Psoas muscle (tissue), 8 donors: ENCODE measurements around the gene MRPS14. TPM values are rescaled to one million over a fixed set of nuclear protein-coding genes. Genes with fewer than 3 reads are reported as not detected.

Source experiments
- ATAC-seq, 4 donors: fragments of 200-7000 bp; cut with Tn5 transposase; one replicate each; pipeline ENCODE4 v1.9.1; 2020; ENCODE audit warnings: moderate library complexity in 3 of 4, mild to moderate bottlenecking in 2 of 4
- DNase-seq, 2 donors: peaks; one replicate each; pipeline ENCODE4 v3.0.0-alpha.2; 2020
- H3K27ac ChIP-seq: fragments of 200-600 bp; one replicate; pipeline ENCODE4 v1.8.0; 2022
- H3K27me3 ChIP-seq, 3 donors: fragments of 200-600 bp in 1 of 3; one replicate each; pipeline versions ENCODE4 v1.6.1 to v1.8.0; 2013 to 2022; ENCODE audit warnings: low read length in 2 of 3, mild to moderate bottlenecking in 2 of 3, moderate library complexity in 1 of 3; ENCODE audit not compliant: insufficient read depth in 3 of 3
- H3K36me3 ChIP-seq, 2 donors: fragments of 200-600 bp in 1 of 2; one replicate each; pipeline versions ENCODE4 v1.6.1 to v1.8.0; 2013 to 2022; ENCODE audit warnings: low read depth in 1 of 2, mild to moderate bottlenecking in 1 of 2, moderate library complexity in 1 of 2; ENCODE audit not compliant: insufficient read depth in 1 of 2
- H3K4me1 ChIP-seq: fragments of 200-600 bp; one replicate; pipeline ENCODE4 v1.8.0; 2022
- H3K4me3 ChIP-seq: fragments of 200-600 bp; one replicate; pipeline ENCODE4 v1.8.0; 2022; ENCODE audit warnings: mild to moderate bottlenecking
- H3K9me3 ChIP-seq: fragments of 200-600 bp; one replicate; pipeline ENCODE4 v1.8.0; 2022
- CTCF ChIP-seq: fragments of 200-600 bp; IDR thresholded peaks from one replicate; pipeline ENCODE4 v1.8.0; 2022; ENCODE audit warnings: antibody characterized with exemption
- WGBS, 3 donors: extraction: QIAGEN DNeasy Blood & Tissue Kit; methylation state at CpG; one replicate each; pipeline versions ENCODE4 v1.1.6 to v1.1.7; 2013; 5-methylcytosine and 5-hydroxymethylcytosine counted together
- intact Hi-C, 2 donors: fragments of 100-400 bp; cut with DNase I; formaldehyde crosslinking; loops; one replicate each; pipeline versions ENCODE4 v1.11.0 to v1.14.2; 2022
- polyA plus RNA-seq, 3 donors: library from polyadenylated mRNA; stranded (reverse); fragments of 200-250 nt; gene quantifications; one replicate each; pipeline ENCODE4 v1.2.3, GENCODE V29; 2013
- total RNA-seq, 4 donors: library from RNA; stranded (reverse); fragmentation: NEBNext Ultra II Directional in 2 of 4; extraction: Animal tissue kit (Norgen Biotek cat#: 25700) in 2 of 4; gene quantifications; one replicate each; pipeline versions ENCODE4 v1.2.1 to v1.2.4, GENCODE V29; 2021 to 2023
- donor health status: healthy with polysubstance abuse.
- donor health status: DM: no; HTN: no; CAD: no; lungs with moderate emphysema.
- donor health status: Bipolar disorder and iron deficiency.
- donor health status: healthy.
- donor health status: DM: yes; HTN: yes; CAD: no.
- donor health status: DM: no; HTN: no; CAD: no.
- donor health status: DM: no; HTN: no; CAD: no.
- donor health status: DM: yes; HTN: yes; CAD: no.

MRPS14 gene
- total and polyA plus RNA-seq, 7 donors: 21.6 to 40.7 (median 26.0) TPM

- Histone ChIP-seq H3K4me1 (peaks cover 28% of the 10 kb centered on the region), H3K27ac (no peak overlapping the region), H3K4me3 (no peak overlapping the region), H3K9me3 (no peaks in the 10 kb centered on the region), H3K36me3 (peaks cover 3 to 41% of the 10 kb centered on the region in 2 donors), H3K27me3 (no peaks in the 10 kb centered on the region)
- intact Hi-C loops: no loop called here
- ATAC-seq (no peak), DNase-seq (no peak)
- TF ChIP-seq CTCF: no peak
- 40 to 49% (median 43%) methylated on average over 2 of the region's 2 CpGs for WGBS, 3 donors
These were observed 19.7 kb downstream of the MRPS14 start for GRCh38 chr1:175003521-175003920.

- DNase-seq (no peak), ATAC-seq (no peak)
- peaks cover 3 to 36% of the 10 kb centered on the region in 2 donors for H3K36me3 ChIP-seq
- intact Hi-C loops: no loop called here
- peak overlapping the region; percentile 20 for H3K4me3 ChIP-seq
- WGBS, 3 donors: 47 to 62% (median 53%) methylated on average over 17 of the region's 17 CpGs
- no peaks in the 10 kb centered on the region for H3K27me3 ChIP-seq
- no peak overlapping the region for H3K27ac ChIP-seq
- H3K4me1 ChIP-seq: peaks cover 28% of the 10 kb centered on the region
- no peaks in the 10 kb centered on the region for H3K9me3 ChIP-seq
- TF ChIP-seq CTCF: no peak
These were observed 20.2 kb downstream of the MRPS14 start for GRCh38 chr1:175002910-175003517.

GRCh38 chr1:175000697-175001187, 22.5 kb downstream of the MRPS14 start:
- Histone ChIP-seq H3K4me3 (peak overlapping the region; percentile 89), H3K27me3 (no peaks in the 10 kb centered on the region), H3K9me3 (no peaks in the 10 kb centered on the region), H3K36me3 (peaks cover 0 to 15% of the 10 kb centered on the region in 2 donors), H3K4me1 (peaks cover 28% of the 10 kb centered on the region), H3K27ac (peak overlapping the region; percentile 97)
- no peak for TF ChIP-seq CTCF
- WGBS, 3 donors: 9 to 11% (median 11%) methylated on average over 5 of the region's 5 CpGs
- DNase-seq: no peak
- intact Hi-C loops: no loop called here
- ATAC-seq: no peak

- TF ChIP-seq CTCF: no peak
- H3K36me3 ChIP-seq: peaks cover 0 to 9% of the 10 kb centered on the region in 2 donors
- no peaks in the 10 kb centered on the region for H3K27me3 ChIP-seq
- H3K27ac ChIP-seq: peak within 1 kb of the TSS; percentile 97
- intact Hi-C loops: loop anchor here in 1 of 2 donors (5.0 kb wide), 1 partner anchor 228 kb away; no protein-coding TSS in a partner anchor
- peak within 1 kb of the TSS; percentile 89 for H3K4me3 ChIP-seq
- WGBS, 3 donors: 0 to 1% (median 0%) methylated on average over 50 to 71 of the region's 71 CpGs
- peaks cover 28% of the 10 kb centered on the region for H3K4me1 ChIP-seq
- H3K9me3 ChIP-seq: no peaks in the 10 kb centered on the region
- ATAC-seq (peak in 3 of 4 donors; percentile 17 to 28 (median 26)), DNase-seq (peak in 1 of 2 donors; percentile 55)
These were observed 23.1 kb downstream of the MRPS14 start, which contains the start of gene CACYBP for GRCh38 chr1:174999936-175000696. Gene CACYBP, plus strand, starts transcription at chr1:174999947. Its CDS starts 234 bp downstream, at chr1:175000181.
